Measurements from ENCODE around the gene FAAP24.

FAAP24 gene, protein sequence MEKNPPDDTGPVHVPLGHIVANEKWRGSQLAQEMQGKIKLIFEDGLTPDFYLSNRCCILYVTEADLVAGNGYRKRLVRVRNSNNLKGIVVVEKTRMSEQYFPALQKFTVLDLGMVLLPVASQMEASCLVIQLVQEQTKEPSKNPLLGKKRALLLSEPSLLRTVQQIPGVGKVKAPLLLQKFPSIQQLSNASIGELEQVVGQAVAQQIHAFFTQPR

GRCh38 chr19:32971715-32972540 lies at the start of gene FAAP24, which contains the start of gene CEP89:
TSS of gene FAAP24 (plus strand) at chr19:32972242. CDS start at chr19:32973197, 955 bp downstream.
TSS of gene CEP89 (minus strand) at chr19:32971958. CDS start at chr19:32971874, 84 bp downstream.
- H3K4me3 ChIP-seq (ENCODE audit: low read depth, low read length): peak within 1 kb of the TSS; percentile 93
- in situ Hi-C loops (cut with HindIII; ENCODE audit: low sequenced_read_pairs): no loop called here
- TF ChIP-seq, protein P1, sequence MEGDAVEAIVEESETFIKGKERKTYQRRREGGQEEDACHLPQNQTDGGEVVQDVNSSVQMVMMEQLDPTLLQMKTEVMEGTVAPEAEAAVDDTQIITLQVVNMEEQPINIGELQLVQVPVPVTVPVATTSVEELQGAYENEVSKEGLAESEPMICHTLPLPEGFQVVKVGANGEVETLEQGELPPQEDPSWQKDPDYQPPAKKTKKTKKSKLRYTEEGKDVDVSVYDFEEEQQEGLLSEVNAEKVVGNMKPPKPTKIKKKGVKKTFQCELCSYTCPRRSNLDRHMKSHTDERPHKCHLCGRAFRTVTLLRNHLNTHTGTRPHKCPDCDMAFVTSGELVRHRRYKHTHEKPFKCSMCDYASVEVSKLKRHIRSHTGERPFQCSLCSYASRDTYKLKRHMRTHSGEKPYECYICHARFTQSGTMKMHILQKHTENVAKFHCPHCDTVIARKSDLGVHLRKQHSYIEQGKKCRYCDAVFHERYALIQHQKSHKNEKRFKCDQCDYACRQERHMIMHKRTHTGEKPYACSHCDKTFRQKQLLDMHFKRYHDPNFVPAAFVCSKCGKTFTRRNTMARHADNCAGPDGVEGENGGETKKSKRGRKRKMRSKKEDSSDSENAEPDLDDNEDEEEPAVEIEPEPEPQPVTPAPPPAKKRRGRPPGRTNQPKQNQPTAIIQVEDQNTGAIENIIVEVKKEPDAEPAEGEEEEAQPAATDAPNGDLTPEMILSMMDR (IDR thresholded peaks at IDR 0.05; ENCODE audit: low read depth, low read length): no peak
- DNase-seq (ENCODE audit: low read depth, low spot score): peak; percentile 100

GRCh38 chr19:32924200-32924599 lies 47.8 kb upstream of the FAAP24 start:
- in situ Hi-C loops (cut with HindIII; ENCODE audit: low sequenced_read_pairs): no loop called here
- H3K4me3 ChIP-seq (ENCODE audit: low read depth, low read length): no peak overlapping the region
- no peak for DNase-seq (ENCODE audit: low read depth, low spot score)

DNA sequence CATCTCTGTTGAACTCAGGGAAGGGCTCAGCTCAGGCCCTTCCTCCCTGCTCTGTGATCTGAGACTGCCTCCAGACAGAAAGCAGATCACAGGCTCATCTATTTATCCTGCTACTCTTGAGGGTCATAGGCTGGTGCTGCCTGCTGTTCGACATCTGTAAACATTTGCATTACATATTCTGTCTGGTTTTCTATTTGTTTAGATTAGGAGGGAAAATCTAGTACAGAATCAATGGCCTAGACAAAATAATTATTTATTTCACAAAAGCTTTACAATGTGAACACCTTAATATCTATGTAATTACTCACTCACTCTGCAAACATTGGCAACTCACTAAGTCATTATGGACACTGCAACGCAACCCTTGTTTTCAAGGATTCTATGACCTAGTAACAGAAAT lies 43.2 kb upstream of the FAAP24 start:
- TF ChIP-seq, protein P1 (IDR thresholded peaks at IDR 0.05; ENCODE audit: low read depth, low read length): no peak
- DNase-seq (ENCODE audit: low read depth, low spot score): peak; percentile 16
- in situ Hi-C loops (cut with HindIII; ENCODE audit: low sequenced_read_pairs): no loop called here
- no peak overlapping the region for H3K4me3 ChIP-seq (ENCODE audit: low read depth, low read length)

More at GRCh38 chr19:32924200-32924599, 47.8 kb upstream of the FAAP24 start:
- TF ChIP-seq, protein P1 (IDR thresholded peaks at IDR 0.05; ENCODE audit: low read depth, low read length): no peak

- in situ Hi-C loops (cut with HindIII; ENCODE audit: low sequenced_read_pairs): no loop called here
- no peak for DNase-seq (ENCODE audit: low read depth, low spot score)
- TF ChIP-seq, protein P1 (IDR thresholded peaks at IDR 0.05; ENCODE audit: low read depth, low read length): no peak
- H3K4me3 ChIP-seq (ENCODE audit: low read depth, low read length): no peak overlapping the region
Observed at GRCh38 chr19:32930567-32930966, 41.5 kb upstream of the FAAP24 start.

- in situ Hi-C loops (cut with HindIII; ENCODE audit: low sequenced_read_pairs): no loop called here
Observed at GRCh38 chr19:32933571-32933970, 38.5 kb upstream of the FAAP24 start.

GRCh38 chr19:32935629-32936028 lies 36.4 kb upstream of the FAAP24 start:
- TF ChIP-seq, protein P1 (IDR thresholded peaks at IDR 0.05; ENCODE audit: low read depth, low read length): no peak
- in situ Hi-C loops (cut with HindIII; ENCODE audit: low sequenced_read_pairs): no loop called here
- no peak overlapping the region for H3K4me3 ChIP-seq (ENCODE audit: low read depth, low read length)
- no peak for DNase-seq (ENCODE audit: low read depth, low spot score)

More at GRCh38 chr19:32933571-32933970, 38.5 kb upstream of the FAAP24 start:
- TF ChIP-seq, protein P1 (IDR thresholded peaks at IDR 0.05; ENCODE audit: low read depth, low read length): no peak
- H3K4me3 ChIP-seq (ENCODE audit: low read depth, low read length): no peak overlapping the region
- no peak for DNase-seq (ENCODE audit: low read depth, low spot score)

Measured in astrocyte of the spinal cord (primary cell).